Astrocyte of the hippocampus (primary cell): Measurements from ENCODE around the gene SLC36A1.

Source experiments
- DNase-seq: peaks from one replicate; pipeline ENCODE4 v3.0.0; 2011; ENCODE audit warnings: low read depth, low spot score

SLC36A1 gene

DNA sequence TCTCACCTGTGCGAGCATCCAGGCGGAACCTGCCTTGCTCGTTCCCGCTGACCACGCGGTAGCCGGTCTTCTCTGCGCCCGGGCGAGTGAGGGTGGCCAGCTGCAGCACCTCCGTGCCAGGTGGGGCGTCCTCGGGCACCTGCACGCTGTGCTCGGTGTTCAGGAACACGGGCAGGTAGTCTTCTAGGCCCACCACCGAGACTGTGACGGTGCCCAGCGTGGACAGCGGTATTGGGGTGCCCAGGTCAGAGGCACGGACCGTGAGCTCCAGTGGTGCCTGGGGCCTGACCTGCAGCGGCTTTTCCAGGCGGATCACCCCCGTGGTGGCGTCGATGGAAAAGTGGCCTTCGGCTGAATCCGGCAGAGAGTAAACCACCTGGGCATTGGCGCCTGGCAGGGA, 84.2 kb downstream of the SLC36A1 start:
- no peak for DNase-seq

DNA sequence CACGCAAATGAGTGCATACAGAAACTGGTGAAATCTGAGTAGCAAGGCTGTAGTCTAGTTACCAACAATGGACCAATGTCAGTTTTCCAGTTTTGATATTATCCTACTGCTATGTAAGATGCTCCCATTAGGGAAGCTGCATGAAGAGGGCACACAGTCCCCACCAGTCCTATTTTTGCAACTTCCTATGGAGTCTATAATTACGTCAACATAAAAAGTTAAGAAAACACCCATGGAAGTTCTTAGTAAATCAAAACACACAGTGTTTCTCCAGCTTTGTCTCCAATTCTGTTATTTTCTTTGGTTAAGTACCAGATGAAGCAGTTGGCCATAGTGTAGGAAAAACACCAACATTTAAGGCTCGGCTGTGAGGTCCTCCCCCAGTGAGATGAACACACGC, 85.0 kb downstream of the SLC36A1 start:
- no peak for DNase-seq

DNA sequence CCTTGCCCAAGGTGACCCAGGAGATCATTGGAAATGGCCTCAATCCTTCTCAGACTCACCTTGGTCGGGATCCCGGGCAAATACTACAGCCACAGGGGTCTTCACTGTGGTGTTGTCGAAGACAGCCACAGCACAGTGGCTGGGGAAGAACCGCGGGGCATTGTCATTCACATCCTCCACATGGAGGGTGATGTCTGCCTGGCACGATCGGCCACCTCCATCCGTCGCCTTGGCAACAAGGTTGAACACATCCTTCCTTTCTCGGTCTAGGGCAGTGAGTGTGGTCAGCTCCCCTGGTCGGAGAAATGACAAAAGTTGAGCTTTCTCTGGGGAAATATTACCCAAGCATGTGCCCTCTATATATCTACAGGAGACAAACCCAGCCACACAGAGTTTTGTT, 86.9 kb downstream of the SLC36A1 start:
- no peak for DNase-seq

DNA sequence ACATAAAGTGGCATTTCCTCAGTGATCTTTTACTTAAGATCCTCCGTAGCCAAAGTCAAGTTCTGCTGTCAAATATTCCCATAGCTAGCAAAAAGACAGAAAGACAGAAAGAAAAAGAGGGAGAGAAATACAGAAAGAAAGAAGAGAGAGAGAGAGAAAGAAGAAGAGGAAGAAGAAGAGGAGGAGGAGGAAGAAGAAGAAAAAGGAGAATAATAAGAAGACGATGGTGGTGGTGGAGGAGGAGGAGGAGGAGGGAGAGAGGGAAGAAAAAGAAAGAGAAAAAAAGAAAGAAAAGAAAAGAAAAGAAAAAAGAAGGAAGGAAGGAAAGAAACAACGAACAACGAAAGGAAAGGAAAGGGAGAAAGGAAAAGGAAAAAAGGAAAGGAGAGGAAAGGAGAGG, 89.6 kb downstream of the SLC36A1 start:
- no peak for DNase-seq

GRCh38 chr5:151541571-151541970, 94.2 kb downstream of the SLC36A1 start:
- no peak for DNase-seq
